ENCODE results near the gene FGG. TPM values are rescaled to one million over a fixed set of nuclear protein-coding genes. Genes with fewer than 3 reads are reported as not detected.

The FGG gene
- total and polyA plus RNA-seq, 2 of the 8 experiments (the other 6 are each of a cell fraction or from before 2014, with no cell fraction given), result not detected

DNA sequence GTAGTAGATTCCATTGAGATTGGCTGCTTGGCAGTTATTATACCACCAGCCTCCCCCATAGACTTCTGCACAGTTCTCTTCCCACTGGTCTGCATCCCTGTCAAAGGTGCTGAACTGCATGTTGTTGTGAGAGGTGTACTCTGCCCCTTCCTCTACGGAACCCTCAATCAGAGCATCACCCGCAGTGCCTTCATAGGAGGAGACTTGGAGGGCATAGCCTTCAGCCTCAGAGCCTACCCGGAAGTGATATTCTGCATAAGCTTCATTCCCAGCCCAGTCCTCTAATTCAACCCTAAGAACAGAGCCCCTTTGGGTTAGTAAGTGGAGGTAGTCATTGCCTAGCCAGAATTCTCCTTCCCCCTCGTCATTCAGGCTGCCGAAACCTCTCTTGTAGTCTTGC, 28.2 kb downstream of the FGG start:
- FAIRE-seq (no peak), DNase-seq (ENCODE audit: low read depth in 1 of 2, low spot score in 2 of 2) (no peak)
- H3K56ac ChIP-seq (replicated peaks; ENCODE audit: insufficient read length, low read depth, low read length), result no peak overlapping the region
- H3K27me3 ChIP-seq (replicated peaks in 1 of 4; ENCODE audit: control insufficient read depth in 3 of 4, extremely low read depth in 1 of 4, insufficient read depth in 3 of 4, low read length in 3 of 4), result no peaks in the 10 kb centered on the region
- no peak overlapping the region for H3K4me3 ChIP-seq (ENCODE audit: extremely low read depth in 1 of 4, insufficient read depth in 2 of 4, low read depth in 3 of 4, low read length in 4 of 4)
- H3K4ac ChIP-seq (replicated peaks; ENCODE audit: insufficient read length, low read depth, low read length), result no peak overlapping the region
- H3K36me3 ChIP-seq (ENCODE audit: control insufficient read depth in 2 of 4, insufficient read depth in 4 of 4, low read length in 3 of 4), result no peaks in the 10 kb centered on the region
- no peak overlapping the region for H3K4me2 ChIP-seq (ENCODE audit: insufficient read depth in 1 of 2, low read depth in 2 of 2, low read length in 2 of 2)
- H3K27ac ChIP-seq (ENCODE audit: low read depth, low read length), result no peak overlapping the region
- H3K9me3 ChIP-seq (ENCODE audit: insufficient read depth in 2 of 2, low read depth in 1 of 2, low read length in 1 of 2), result no peaks in the 10 kb centered on the region
- no peak overlapping the region for H4K8ac ChIP-seq (ENCODE audit: extremely low read depth, insufficient read depth, low read length)
- 83% methylated on average over 5 of the region's 5 CpGs; no CpG with 5 or more reads in 1 of the 2 experiments for WGBS, 2 experiments (ENCODE audit: extremely low coverage in 1 of 2, insufficient coverage in 1 of 2, insufficient read length in 1 of 2, insufficient replicate concordance in 2 of 2, low coverage in 1 of 2, low lambda C conversion rate in 2 of 2, missing lambda C conversion rate in 1 of 2)
- no peaks in the 10 kb centered on the region for H4K20me1 ChIP-seq (replicated peaks in 1 of 2; ENCODE audit: control insufficient read depth in 1 of 2, insufficient read depth in 2 of 2, low read length in 2 of 2)
- no peak overlapping the region for H4K91ac ChIP-seq (replicated peaks; ENCODE audit: insufficient read length, low read length)
- no peak overlapping the region for H2AFZ ChIP-seq (ENCODE audit: low read length)
- H2BK5ac ChIP-seq (ENCODE audit: low read depth, low read length), result no peak overlapping the region
- H2AK5ac ChIP-seq (ENCODE audit: low read depth, low read length), result no peak overlapping the region
- no peak overlapping the region for H3K9ac ChIP-seq (replicated peaks in 1 of 4; ENCODE audit: extremely low read depth in 1 of 4, low read depth in 3 of 4, low read length in 3 of 4)
- H2BK15ac ChIP-seq (ENCODE audit: low read length), result no peak overlapping the region
- no peak overlapping the region for H4K5ac ChIP-seq (ENCODE audit: insufficient read length, low read depth, low read length)
- no peak overlapping the region for H3K18ac ChIP-seq (ENCODE audit: extremely low read depth, low read length)
- no peaks in the 10 kb centered on the region for H3K79me2 ChIP-seq (ENCODE audit: control insufficient read depth in 1 of 2, insufficient read depth in 2 of 2, low read length in 2 of 2)
- no peak overlapping the region for H3K23ac ChIP-seq (ENCODE audit: insufficient read length)
- no peaks in the 10 kb centered on the region for H3K4me1 ChIP-seq (replicated peaks in 1 of 4; ENCODE audit: control insufficient read depth in 3 of 4, insufficient read depth in 4 of 4, low read length in 3 of 4)
- ChIA-PET POLR2A (ENCODE audit: partially characterized antibody) (no interaction called here), CTCF (ENCODE audit: partially characterized antibody) (interaction anchor here (0.7 to 2.3 kb wide), 5 partner anchors 10 to 39 kb away, joined by 3 to 11 read pairs (median 3); no protein-coding TSS in a partner anchor)
- H2BK12ac ChIP-seq (ENCODE audit: low read depth, low read length), result no peak overlapping the region
- H3K14ac ChIP-seq (ENCODE audit: insufficient read length), result no peak overlapping the region
- H3K79me1 ChIP-seq (ENCODE audit: low read depth, low read length), result no peaks in the 10 kb centered on the region
- no peak overlapping the region for H2BK120ac ChIP-seq (replicated peaks; ENCODE audit: low read depth, low read length)
- H2BK20ac ChIP-seq (ENCODE audit: low read length), result no peak overlapping the region
- no peaks in the 10 kb centered on the region for H3K23me2 ChIP-seq (ENCODE audit: low read depth, low read length)
- TF ChIP-seq SAP30 (IDR thresholded peaks at IDR 0.05; ENCODE audit: insufficient read depth, insufficient replicate concordance, low read length) (no peak), CBX5 (IDR thresholded peaks at IDR 0.05; ENCODE audit: low read depth, low read length) (no peak), CTBP2 (IDR thresholded peaks at IDR 0.05; ENCODE audit: borderline replicate concordance, insufficient read depth, insufficient read length, low read length) (no peak), RXRA (IDR thresholded peaks at IDR 0.05; ENCODE audit: insufficient read depth, low read depth, low read length) (no peak), SRF (IDR thresholded peaks at IDR 0.05; ENCODE audit: low read depth, low read length) (no peak), RFX5 (IDR thresholded peaks at IDR 0.05; ENCODE audit: borderline replicate concordance, low read depth, low read length) (no peak), SP1 (IDR thresholded peaks at IDR 0.05; ENCODE audit: low read depth, low read length) (no peak), FOSL1 (IDR thresholded peaks at IDR 0.05; ENCODE audit: insufficient read depth, low read depth, low read length) (no peak), ZNF274 (IDR thresholded peaks at IDR 0.05; ENCODE audit: borderline replicate concordance, extremely low read depth, low read length) (no peak), TBP (IDR thresholded peaks at IDR 0.05; ENCODE audit: low read depth, low read length) (no peak), RBBP5 (IDR thresholded peaks at IDR 0.05; ENCODE audit: borderline replicate concordance, low read depth, low read length) (no peak)
- TF ChIP-seq, protein P1, sequence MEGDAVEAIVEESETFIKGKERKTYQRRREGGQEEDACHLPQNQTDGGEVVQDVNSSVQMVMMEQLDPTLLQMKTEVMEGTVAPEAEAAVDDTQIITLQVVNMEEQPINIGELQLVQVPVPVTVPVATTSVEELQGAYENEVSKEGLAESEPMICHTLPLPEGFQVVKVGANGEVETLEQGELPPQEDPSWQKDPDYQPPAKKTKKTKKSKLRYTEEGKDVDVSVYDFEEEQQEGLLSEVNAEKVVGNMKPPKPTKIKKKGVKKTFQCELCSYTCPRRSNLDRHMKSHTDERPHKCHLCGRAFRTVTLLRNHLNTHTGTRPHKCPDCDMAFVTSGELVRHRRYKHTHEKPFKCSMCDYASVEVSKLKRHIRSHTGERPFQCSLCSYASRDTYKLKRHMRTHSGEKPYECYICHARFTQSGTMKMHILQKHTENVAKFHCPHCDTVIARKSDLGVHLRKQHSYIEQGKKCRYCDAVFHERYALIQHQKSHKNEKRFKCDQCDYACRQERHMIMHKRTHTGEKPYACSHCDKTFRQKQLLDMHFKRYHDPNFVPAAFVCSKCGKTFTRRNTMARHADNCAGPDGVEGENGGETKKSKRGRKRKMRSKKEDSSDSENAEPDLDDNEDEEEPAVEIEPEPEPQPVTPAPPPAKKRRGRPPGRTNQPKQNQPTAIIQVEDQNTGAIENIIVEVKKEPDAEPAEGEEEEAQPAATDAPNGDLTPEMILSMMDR (IDR thresholded peaks at IDR 0.05; ENCODE audit: control extremely low read depth in 1 of 3, insufficient read depth in 1 of 3, low read depth in 1 of 3, low read length in 3 of 3), result no peak

All from H1 (cell line).